ENCODE results near the gene FLNA.

DNA sequence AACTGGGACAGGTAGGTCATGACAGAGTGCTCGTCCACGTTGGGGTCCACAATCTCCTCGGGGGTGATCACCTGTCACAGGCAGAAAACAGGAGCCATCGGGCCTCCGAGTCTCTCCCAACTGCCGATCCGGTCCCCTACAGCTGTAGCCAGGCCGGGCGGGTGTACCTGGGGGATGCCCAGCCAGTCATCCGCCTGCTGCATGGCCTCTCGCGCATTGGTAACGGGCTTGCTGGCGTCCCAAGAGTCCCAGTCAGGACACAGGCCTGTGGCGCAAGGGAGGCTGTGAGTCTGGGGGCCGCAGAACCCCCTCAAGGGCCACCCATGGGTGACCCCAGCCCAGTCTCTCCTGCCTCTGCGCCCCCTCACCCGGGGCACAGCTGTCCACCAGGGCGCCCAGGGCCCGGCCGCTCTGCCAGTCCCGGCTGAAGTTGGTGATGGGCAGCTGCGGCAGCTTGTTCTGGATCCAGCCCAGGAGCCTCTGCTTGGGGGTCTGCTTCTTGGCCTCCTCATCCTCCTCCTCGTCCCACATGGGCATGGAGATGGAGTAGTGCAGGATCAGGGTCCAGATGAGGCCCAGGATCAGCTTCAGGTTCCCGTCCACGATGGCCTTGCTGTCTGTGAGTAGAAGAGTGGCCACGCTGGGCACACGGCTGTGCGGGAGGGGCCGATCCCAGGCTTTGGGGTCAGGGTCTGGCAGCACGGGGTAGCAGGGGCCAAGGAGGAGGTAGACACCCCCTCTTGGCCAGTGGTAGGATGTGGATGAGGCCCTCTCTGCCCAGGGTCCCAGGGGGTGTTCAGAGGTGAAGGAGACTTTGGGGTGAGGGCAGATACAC is 6.7 kb downstream of the FLNA start:
- TF ChIP-seq, protein P1, sequence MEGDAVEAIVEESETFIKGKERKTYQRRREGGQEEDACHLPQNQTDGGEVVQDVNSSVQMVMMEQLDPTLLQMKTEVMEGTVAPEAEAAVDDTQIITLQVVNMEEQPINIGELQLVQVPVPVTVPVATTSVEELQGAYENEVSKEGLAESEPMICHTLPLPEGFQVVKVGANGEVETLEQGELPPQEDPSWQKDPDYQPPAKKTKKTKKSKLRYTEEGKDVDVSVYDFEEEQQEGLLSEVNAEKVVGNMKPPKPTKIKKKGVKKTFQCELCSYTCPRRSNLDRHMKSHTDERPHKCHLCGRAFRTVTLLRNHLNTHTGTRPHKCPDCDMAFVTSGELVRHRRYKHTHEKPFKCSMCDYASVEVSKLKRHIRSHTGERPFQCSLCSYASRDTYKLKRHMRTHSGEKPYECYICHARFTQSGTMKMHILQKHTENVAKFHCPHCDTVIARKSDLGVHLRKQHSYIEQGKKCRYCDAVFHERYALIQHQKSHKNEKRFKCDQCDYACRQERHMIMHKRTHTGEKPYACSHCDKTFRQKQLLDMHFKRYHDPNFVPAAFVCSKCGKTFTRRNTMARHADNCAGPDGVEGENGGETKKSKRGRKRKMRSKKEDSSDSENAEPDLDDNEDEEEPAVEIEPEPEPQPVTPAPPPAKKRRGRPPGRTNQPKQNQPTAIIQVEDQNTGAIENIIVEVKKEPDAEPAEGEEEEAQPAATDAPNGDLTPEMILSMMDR (conservative IDR thresholded peaks at IDR 0.05 in 1 of 2, IDR thresholded peaks at IDR 0.05 in 1 of 2; ENCODE audit: extremely low read depth in 1 of 2, insufficient read depth in 1 of 2, low read depth in 1 of 2, low read length in 2 of 2): no peak
- no peak for TF ChIP-seq EZH2 (IDR thresholded peaks at IDR 0.05; ENCODE audit: borderline replicate concordance, low read length)

All from mammary epithelial cell (primary cell).